ENCODE results near the gene SLMAP.
"Not testable (repeated sequence)": the region's sequence is repeated elsewhere in the genome, so short reads cannot be mapped to it uniquely, and the experiment has no call there.

The SLMAP gene

DNA sequence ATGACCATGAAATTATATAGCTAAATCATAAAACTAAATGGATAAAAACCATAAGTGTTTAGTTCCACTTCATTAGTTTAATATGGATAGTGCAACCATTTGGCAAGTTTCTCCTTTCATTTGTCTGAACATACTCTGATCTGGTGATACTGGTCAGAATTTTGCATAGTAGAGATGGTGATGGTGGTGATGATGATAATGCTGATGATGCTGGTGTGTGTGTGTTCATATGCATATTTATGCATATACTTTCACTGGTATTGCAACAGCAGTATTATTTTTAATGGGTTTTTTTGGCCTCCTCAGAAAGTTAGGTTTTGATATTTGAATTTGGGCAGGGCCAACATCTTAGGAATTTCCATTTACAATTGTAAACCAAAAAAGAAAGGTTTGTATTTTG is 76.4 kb downstream of the SLMAP start:
- DNase-seq, result no peak

DNA sequence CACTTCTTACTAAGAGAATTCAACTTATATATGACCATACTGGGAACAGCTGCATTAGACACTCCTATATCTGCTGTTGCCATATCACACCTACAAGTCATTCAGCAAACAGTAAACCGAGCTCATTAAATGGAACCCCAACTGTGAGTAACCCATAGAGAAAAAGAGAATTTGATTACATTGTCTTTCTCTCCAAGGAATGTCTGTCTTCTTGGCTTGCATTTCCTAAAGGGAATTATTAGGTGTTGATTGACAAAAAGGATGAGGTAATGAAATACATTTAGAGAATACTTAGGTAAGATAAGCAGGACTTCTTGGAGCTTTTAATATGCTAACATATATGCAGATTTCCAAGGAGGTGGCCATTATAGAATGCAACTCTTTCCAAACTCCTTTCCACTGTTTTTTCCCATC is 76.8 kb downstream of the SLMAP start:
- no peak for DNase-seq

DNA sequence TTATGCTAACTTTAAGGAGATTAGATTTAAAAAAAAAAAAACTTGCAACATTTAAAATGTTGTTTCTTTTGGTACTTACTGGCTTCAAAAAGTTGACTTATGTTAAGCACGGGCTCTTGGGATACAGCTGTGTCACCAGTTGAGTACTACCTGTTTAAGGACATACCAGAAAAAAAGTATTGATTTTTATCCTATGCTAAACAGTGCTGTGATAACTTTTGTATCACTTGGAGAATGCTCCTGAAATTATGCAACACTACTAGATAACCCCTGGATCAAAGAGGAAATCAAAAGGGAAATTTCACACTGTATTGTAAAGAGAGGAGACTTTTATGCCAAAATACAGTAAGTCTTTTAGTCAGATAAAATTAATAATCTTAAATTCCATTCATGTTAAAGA is 77.7 kb downstream of the SLMAP start:
- DNase-seq, result no peak

DNA sequence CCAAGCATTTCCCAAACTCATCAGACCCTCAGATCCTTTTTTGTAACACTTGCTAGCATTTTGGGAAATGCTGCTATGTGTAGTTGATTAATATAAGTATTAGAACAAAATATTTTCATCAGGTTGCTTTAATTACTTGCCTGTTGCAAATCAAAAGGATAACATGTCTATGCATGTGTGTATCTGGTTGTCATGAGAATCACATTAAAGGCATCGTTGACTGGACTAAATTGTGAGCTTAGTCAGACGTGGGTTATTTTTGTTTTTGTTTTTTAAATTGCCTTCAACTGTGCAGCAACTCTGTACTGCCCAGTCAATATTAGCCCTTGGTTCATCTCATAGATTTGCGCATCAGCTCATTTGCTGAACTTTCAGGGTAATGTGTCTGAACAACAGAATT is 81.6 kb downstream of the SLMAP start:
- DNase-seq, result no peak

DNA sequence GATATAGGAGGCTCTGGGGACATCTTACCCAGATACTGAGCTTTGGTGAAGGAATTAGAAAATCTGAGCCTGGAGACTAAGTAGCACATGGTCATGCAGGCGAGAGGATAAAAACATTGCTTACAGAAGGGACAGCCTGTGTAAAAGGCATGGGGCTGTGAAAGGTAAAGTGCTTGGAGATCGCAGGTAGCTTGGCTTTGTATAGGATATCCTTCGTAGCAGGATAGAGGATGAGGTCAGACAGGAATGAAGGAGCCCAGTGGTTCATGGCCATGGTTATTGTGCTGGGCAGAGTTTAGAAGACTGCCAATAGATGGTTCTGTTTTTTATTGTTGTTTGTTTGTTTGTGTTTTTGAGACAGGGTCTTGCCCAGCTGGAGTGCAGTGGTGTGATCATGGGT is 82.5 kb downstream of the SLMAP start:
- no peak for DNase-seq

DNA sequence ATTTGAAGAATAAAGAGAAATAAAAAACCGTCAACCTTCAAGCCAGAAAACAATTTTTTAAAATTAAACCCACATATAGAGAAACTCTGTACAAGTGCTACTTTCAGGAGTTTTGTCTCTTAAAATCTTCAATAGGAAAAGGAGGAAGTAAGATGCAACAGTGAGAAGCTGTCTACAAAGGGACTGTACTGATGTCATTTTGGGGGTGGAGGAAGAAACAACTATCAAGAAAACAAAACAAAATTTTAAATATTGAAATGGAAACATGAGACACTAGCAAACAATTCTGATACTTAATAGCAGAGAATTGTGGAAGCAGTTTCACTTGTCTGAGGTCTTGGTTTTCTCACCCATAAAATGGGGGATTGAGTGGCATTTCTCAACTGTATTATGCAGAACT is 84.4 kb downstream of the SLMAP start:
- DNase-seq, result no peak

DNA sequence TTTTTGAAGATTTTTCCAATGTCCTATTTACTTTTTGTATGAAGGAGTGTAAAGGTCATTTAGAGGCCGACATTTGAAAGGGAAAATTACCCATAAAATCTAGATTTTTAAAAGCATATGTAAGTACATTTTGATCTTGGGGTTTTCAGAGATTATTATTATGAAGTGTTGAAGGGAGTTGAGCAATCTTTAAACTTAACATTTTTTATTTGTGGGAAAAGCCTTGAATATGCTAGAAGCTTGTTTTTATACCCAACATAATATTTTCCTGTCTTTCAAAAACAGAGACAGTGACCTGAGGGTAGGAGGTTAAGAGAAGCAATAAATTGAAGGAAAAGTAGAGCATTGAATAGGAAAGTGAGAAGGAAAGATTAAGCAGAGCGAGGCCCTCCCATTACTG is 85.7 kb downstream of the SLMAP start:
- no peak for DNase-seq

DNA sequence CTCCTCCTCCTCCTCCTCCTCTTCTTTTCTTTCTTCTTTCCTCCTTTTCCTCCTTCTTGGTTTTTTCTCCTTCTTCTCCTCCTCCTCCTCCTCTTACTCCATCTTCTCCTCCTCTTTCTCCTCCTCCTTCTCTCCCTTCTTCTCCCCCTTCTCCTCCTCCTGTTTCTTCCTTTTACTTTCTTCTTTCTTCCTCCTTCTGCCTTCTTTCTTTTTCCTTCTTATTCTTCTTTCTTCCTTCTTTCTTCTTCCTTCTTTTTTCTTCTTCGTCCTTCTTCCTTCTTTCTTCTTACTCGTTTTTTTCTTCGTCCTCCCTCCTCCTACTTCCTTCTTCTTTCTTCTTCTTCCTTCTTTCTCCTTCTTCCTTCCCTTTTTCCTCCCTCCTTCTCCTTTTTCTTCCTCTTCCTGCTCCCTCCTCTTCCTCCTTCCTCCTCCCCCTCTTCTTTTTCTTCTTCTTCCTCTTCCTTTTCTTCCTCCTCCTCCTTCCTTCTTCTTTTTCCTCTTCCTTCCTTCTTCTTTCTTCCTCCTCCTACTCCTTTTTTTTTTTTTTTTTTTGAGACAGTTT is 92.1 kb downstream of the SLMAP start:
- DNase-seq, result no peak

DNA sequence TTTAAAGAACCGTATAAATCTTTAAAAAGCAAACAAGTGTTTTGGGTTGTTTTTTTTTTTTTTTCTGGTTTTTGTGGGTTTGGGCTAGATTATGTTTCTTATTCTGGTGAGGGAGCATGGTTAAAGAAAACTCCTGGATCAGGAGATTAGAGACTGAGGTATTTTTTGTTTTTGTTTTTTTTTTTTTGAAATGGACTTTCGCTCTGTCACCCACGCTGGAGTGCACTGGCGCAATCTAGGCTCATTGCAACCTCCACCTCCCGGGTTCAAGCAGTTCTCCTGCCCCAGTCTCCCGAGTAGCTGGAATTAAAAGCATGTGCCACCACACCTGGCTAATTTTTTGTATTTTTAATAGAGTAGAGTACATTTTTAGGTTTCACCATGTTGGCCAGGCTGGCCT is 95.2 kb downstream of the SLMAP start:
- DNase-seq, result no peak

DNA sequence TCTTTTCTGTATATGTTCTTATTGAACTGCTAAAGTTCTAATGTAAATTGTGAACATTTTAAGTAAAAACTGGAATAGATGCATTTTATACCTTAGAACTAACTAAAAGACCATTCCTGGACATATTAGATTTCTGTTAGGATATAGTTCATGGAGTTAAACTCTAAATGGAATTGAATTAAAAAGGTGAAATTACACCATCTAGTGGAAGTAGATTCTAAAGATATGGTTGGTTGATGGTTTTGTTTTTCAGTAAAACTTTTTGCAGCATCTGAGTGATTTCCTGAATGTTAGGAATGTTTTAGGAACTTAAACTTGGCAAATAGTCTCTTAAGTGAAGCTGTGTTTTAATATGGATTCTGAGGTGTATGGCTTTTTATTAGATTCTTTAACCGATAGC is 96.8 kb downstream of the SLMAP start:
- DNase-seq, result no peak

DNA sequence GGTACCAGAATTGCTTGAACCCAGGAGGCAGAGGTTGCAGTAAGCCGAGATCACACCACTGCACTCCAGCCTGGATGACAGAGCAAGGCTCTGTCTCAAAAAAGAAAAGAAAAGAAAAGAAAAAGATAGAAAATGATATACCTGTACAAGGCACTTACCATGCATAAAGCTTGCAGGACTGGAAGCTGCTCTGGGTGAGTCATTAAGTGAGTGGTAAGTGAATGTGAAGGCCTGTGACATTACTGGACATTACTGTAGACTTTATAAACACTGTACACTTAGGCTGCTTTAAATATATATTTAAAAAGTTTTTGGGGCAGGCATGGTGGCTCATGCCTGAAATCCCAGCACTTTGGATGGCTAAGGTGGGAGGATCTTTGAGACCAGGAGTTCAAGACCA is 99.2 kb downstream of the SLMAP start:
- no peak for DNase-seq

DNA sequence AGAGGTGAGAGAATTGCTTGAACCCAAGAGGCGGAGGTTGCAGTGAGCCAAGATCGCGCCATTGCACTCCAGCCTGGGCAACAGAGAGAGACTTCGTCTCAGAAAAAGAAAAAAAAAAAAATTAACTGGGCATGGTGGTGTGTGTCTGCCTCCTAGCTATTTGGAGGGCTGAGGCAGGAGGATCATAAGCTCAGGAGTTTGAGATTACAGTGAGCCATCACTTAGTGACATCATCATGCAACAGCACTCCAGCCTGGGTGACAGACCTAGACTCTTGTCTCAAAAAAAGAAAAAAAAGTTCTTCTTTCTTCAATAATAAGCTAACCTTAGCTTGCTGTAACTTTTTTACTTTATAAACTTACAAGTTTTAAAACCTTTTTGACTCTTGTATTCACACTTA is 99.8 kb downstream of the SLMAP start:
- DNase-seq, result no peak

DNA sequence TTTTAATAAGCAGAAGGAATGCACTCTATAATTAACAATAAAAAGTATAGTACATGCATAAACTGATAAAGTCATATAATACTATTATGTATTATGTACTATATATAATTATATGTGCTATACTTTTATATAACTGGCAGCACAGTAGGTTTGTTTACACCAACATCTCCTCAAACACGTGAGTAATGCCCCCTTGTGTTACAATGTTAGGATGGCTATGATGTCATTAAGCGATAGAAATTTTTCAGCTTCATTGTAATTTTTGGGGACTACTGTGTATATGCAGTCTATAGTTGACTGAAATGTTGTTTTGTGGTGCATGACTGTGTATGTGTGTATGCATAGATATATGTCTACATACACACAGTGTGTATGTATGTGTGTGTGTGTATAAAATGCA is 100.6 kb downstream of the SLMAP start:
- DNase-seq, result no peak

DNA sequence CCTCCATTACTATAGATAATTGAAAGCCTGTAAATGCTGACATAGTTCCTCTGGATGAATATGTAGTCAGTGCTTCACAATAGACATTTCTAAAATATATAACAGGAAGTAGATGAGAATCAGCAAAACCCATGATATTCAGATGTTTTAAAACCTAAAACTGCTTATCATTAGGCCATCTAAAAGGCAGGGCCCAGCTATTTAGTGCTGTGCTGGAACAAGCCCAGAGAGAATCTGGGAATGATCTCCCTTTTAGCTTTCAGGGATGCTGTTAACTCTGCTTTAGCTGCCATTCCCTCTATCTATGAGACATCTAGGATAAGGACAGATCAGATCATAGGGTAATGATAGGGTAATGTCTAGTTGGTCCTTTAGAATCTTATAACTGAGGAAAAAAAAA is 106.8 kb downstream of the SLMAP start:
- DNase-seq, result no peak

DNA sequence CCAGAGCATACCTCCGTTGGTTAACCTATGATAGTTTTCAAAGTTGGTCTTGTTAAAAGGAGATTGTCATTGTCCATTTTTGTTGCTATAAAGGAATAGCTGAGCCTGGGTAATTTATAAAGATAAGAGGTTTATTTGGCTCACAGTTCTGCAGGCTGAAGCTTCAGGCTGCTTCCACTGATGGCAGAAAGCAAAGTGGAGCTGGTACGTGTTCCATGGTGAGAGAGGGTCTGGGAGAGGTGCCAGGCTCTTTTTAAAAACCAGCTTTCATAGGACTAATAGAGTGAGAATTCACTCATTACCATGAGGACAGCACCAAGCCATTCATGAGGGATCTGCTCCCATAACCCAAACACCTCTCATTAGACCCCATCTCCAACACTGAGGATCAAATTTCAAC is 107.3 kb downstream of the SLMAP start:
- DNase-seq, result no peak

DNA sequence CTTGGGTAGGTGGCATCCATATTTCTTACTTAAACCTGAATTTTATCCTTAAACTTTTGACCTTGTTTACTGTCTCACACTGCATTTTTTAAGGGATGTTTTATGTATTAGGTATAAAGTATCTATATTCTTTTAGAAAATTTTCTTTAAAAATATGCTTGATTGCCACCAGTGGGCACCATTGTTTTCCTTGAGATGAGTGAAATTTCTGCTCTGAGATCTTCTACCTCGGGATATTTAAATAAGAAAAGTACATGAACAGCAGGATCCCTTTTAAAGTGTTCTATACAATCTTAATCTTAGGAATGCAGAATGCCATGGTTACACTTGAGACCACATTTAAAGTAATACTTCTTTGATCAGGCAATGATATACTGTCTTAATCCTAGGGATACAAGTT is 108.7 kb downstream of the SLMAP start:
- no peak for DNase-seq

DNA sequence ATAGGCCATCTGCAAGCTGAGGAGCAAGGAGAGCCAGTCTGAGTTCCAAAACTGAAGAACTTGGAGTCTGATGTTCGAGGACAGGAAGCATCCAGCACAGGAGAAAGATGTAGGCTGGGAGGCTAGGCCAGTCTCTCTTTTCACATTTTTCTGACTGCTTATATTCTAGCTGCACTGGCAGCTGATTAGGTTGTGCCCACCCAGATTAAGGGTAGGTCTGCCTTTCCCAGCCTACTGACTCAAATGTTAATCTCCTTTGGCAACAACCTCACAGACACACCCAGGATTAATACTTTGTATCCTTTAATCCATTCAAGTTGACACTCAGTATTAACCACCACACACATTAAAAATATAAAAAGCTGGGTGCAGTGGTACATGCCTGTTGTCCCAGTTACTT is 113.0 kb downstream of the SLMAP start:
- not testable (repeated sequence) for DNase-seq

DNA sequence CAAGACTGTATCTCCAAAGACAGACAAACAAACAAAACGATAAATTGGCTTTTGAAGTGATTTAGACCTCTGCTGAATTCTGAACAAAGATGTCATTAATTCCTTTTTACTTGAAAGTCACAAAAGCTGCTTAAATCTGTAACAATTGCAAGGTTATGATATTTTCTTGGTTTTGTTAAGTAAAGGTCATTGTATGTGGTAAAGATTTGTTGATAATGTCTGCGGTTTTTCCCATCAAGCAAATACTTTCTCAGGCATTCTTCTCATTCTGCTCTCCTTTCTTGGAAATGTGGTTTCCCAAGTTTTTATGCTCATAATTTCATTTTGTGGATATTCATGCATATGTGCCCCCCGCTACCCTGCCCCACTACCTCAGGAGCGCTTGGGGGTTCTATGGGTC is 116.5 kb downstream of the SLMAP start:
- DNase-seq, result no peak

DNA sequence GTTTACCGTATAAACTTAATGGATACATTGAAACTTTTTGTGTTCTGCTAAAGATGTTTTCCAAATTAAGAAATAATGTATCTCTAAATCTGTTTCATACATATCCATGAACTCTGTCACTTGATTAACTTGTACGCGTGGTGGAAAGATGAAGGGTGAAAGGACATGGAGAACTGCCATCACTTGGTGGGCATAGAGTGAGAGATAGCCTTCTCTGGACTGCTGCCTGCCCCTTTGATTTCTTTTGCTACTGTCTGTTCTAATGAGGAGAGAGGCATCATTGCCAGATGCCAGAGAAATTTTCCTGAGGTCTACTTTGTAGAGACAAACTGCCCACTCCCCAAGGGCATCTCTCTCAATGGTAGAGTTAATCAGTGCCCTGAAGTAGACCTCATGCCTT is 120.5 kb downstream of the SLMAP start:
- no peak for DNase-seq

DNA sequence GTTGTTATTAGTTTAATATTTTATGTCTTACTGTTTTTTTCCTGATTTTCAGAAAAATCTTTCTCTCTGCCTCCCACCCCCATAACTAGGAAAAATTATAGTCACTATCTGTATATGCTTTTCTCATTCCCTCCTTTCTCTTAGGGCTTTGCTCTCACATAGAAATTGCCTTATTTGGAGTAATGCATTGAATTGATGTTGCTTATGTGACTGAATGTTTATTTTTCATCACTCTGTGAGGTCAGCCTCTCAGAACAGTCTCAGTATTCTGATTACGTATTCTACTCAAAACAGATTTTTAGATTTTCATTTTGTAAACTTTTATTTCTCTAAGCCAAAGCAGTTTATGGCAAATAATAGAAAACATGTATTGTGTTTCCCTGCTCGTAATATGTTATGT is 121.0 kb downstream of the SLMAP start:
- DNase-seq, result no peak

DNA sequence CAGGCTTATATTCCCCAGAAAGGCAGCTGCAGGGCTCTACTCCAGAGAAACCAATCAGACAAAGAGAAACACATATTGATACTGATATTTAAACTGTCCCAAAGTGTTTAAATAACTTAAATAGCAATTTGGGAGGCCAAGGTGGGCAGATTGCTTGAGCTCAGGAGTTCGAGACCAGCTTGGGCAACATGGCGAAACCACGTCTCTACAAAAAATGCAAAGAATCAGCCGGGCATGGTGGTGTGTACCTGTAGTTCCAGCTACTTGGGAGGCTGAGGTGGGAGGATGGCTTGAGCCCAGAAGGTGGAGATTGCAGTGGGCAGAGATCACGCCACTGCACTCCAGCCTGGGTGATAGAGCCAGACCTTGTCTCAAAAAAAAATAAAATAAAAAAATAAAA is 128.3 kb downstream of the SLMAP start:
- DNase-seq, result not testable (repeated sequence)

DNA sequence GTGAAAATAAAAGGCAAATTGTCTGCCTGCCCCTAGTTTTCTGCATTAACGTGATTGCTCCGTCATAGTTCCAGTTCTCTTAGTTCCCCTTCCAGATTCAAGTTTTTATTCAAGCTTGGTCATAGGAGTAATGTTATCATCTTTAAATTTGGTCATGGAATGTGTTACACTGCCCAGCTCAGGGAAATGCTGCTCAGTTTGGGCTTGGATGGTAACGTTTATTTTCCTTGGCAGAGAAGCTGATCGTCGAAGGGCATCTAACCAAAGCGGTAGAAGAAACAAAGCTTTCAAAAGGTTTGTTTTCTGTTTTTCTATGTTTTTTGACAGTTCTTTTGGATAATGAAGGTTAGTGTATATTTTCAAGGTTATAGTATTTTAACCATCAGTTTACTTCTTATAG is 133.7 kb downstream of the SLMAP start:
- DNase-seq, result no peak

DNA sequence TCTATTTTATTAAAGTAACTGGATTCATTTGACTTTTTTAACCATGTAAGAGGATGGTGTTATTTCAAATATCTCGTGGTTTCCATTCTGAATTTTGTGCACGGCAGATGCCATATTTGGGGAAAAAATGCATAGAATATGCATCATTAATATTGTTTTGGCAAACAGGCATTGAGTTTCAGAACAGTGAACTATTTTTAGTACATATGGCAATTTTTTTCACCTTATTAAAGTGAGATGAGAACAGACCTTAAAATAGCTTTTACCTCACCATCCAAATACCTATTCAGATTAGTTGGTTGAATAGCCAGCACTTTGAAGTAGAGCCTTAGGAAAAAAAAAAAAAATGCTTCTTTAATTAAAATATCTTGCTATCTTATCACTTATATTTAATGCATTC is 134.8 kb downstream of the SLMAP start:
- no peak for DNase-seq

DNA sequence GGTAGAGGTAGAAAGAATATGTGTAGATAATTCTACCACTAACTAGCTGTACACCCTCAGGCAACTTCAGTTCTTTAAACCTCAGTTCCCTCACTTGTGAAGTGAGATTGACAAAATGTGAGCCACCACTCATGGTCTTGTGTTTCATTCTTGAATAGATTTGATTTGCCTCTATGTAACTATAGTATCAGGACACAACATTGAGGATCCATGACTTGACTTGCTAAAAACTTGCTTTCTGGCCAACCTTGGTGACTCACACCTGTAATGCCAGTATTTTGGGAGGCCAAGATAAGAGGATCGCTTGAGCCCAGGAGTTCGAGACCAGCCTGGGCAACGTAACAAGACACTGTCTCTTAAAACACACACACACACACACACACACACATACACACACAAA is 136.3 kb downstream of the SLMAP start:
- DNase-seq, result no peak

DNA sequence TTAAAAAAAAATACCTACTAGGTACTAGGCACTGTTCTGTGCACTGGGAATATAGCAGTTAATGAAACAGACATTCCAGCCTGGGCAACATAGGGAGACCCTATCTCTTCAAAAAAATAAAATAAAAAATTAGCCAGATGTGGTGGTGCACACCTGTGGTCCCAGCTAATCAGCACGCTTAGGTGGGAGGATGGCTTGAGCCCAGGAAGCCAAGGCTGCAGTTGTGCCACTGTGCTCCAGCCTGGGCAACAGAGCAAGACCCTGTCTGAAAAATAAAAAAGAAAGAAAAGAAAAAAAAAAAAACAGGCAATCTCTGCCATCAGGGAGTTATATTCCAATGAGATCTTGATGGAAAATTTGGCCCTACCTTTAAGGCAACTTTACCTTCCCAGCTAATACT is 137.0 kb downstream of the SLMAP start:
- no peak for DNase-seq

DNA sequence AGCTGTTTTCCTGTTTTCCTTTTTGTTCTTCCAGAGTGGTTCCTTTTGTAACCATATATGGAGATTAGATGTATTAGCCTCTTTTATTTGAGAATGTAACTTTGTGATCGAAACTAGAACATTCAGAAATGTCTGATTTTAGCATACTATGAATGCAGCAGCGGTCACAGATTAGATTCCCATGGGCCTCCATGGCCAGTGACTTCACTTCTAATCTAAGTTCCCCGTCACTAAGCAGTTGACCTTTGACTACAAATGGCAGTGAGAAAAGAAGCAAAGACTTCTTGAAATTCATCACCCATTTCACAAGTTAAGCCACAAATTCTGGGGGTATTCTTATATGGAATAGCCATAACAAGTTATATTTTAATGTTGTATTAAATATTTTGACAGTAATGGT is 137.6 kb downstream of the SLMAP start:
- DNase-seq, result no peak

Data from NCI-H2171 (cell line).